ENCODE data around the gene EHMT1. TPM values are rescaled to one million over a fixed set of nuclear protein-coding genes. Genes with fewer than 3 reads are reported as not detected.

Gene EHMT1
- total and polyA plus RNA-seq, 9 of the 15 experiments (the other 6 are each of a cell fraction or from before 2014, with no cell fraction given) = 2.2 to 76.0 (median 36.4) TPM

GRCh38 chr9:137744632-137745183 is 125.9 kb downstream of the EHMT1 start:
- TF ChIP-seq CHD2 (IDR thresholded peaks at IDR 0.05; ENCODE audit: low read depth, low read length) = no peak
- TF ChIP-seq RBM39 (optimal IDR thresholded peaks at IDR 0.05; ENCODE audit: low read depth, low read length) = no peak
- TF ChIP-seq PKNOX1 (IDR thresholded peaks at IDR 0.05) = peak; percentile 11; the same call in 1 of the 2 replicates
- TF ChIP-seq MLX (CRISPR knock-in tag; conservative IDR thresholded peaks at IDR 0.05) = no peak
- TF ChIP-seq ZNF518B (CRISPR knock-in tag; IDR thresholded peaks at IDR 0.05) = no peak
- TF ChIP-seq EWSR1 (IDR thresholded peaks at IDR 0.05; ENCODE audit: borderline replicate concordance, low read depth, partially characterized antibody) = no peak
- Histone ChIP-seq H3K4me3 (no peak overlapping the region), H3K36me3 (ENCODE audit: control insufficient read depth, insufficient read depth, low read length) (peaks cover 58% of the 10 kb centered on the region), H3K4me1 (replicated peaks in 1 of 2; ENCODE audit: control insufficient read depth in 2 of 2, insufficient read depth in 2 of 2, low read length in 2 of 2) (peaks cover 3 to 21% of the 10 kb centered on the region in 2 experiments; a peak in 4 of 5 replicates), H3K9me3 (replicated peaks; ENCODE audit: control insufficient read depth, insufficient read depth, low read depth, low read length) (no peaks in the 10 kb centered on the region), H3K9ac (ENCODE audit: insufficient read depth in 1 of 2, low read depth in 2 of 2, low read length in 2 of 2) (0 out of 4 replicates have a peak overlapping the region, but pooled peaks of 1 of the 2 experiments have one; percentile 50), H2AFZ (ENCODE audit: low read depth, low read length) (no peak overlapping the region), H3K4me2 (ENCODE audit: insufficient read depth, low read length) (no peak overlapping the region), H3K9me1 (ENCODE audit: control insufficient read depth, insufficient read depth, low read length) (no peaks in the 10 kb centered on the region), H3K79me2 (ENCODE audit: control insufficient read depth, insufficient read depth, low read length) (peaks cover 3% of the 10 kb centered on the region; the same call in 1 of the 3 replicates), H3K27me3 (ENCODE audit: control insufficient read depth in 2 of 2, insufficient read depth in 2 of 2, low read length in 2 of 2) (no peaks in the 10 kb centered on the region), H4K20me1 (replicated peaks; ENCODE audit: control insufficient read depth, insufficient read depth, low read length) (0 out of 2 replicates have a peak, but pooled peaks cover 3% of the 10 kb centered on the region), H3K27ac (ENCODE audit: extremely low read depth, low read depth, low read length) (no peak overlapping the region)
- no TSS peak for BruUV-seq (replicated peaks)
- no peak for DNase-seq (ENCODE audit: extremely low read depth in 1 of 4, low spot score in 3 of 4)
- in situ Hi-C loops (cut with MboI) (no loop called here), intact Hi-C loops (cut with micrococcal nuclease) (no loop called here)
- WGBS (ENCODE audit: insufficient coverage, low coverage, missing lambda C conversion rate) = 90% methylated on average over 11 of the region's 11 CpGs
- CTCF ChIA-PET (ENCODE audit: low intra/inter-chr PET ratio) = no interaction called here
- ATAC-seq = no peak
- no peak for FAIRE-seq
- POLR2A ChIA-PET = no interaction called here
